ENCODE data around the gene ROR1. TPM values are rescaled to one million over a fixed set of nuclear protein-coding genes. Genes with fewer than 3 reads are reported as not detected.

The ROR1 gene
- polyA plus RNA-seq, 1 of the 3 experiments (the other 2 are of a cell fraction): 4.0 TPM

- H3K9me2 ChIP-seq: no peaks in the 10 kb centered on the region
- TF ChIP-seq MEF2A (IDR thresholded peaks at IDR 0.05; ENCODE audit: borderline replicate concordance, low read depth) (no peak), GABPA (IDR thresholded peaks at IDR 0.05; ENCODE audit: low read depth) (no peak)
- TF ChIP-seq, protein P1, sequence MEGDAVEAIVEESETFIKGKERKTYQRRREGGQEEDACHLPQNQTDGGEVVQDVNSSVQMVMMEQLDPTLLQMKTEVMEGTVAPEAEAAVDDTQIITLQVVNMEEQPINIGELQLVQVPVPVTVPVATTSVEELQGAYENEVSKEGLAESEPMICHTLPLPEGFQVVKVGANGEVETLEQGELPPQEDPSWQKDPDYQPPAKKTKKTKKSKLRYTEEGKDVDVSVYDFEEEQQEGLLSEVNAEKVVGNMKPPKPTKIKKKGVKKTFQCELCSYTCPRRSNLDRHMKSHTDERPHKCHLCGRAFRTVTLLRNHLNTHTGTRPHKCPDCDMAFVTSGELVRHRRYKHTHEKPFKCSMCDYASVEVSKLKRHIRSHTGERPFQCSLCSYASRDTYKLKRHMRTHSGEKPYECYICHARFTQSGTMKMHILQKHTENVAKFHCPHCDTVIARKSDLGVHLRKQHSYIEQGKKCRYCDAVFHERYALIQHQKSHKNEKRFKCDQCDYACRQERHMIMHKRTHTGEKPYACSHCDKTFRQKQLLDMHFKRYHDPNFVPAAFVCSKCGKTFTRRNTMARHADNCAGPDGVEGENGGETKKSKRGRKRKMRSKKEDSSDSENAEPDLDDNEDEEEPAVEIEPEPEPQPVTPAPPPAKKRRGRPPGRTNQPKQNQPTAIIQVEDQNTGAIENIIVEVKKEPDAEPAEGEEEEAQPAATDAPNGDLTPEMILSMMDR (IDR thresholded peaks at IDR 0.05): no peak
- no peaks in the 10 kb centered on the region for H3K27me3 ChIP-seq (ENCODE audit: insufficient read depth)
- POLR2A ChIA-PET: no interaction called here
- no peak for DNase-seq
- H3K27ac ChIP-seq (ENCODE audit: low read depth in 2 of 2, low read length in 1 of 2): no peak overlapping the region
- H3K9me3 ChIP-seq: peaks cover 7% of the 10 kb centered on the region; the same call in 1 of the 2 replicates
- no peaks in the 10 kb centered on the region for H3F3A ChIP-seq (replicated peaks; ENCODE audit: insufficient read depth)
- CTCF ChIA-PET: no interaction called here
- no peaks in the 10 kb centered on the region for H3K79me2 ChIP-seq (ENCODE audit: insufficient read depth)
- no peaks in the 10 kb centered on the region for H4K20me1 ChIP-seq (ENCODE audit: insufficient read depth)
- H3K4me2 ChIP-seq: no peak overlapping the region
- H3K36me3 ChIP-seq (replicated peaks in 1 of 2; ENCODE audit: control insufficient read depth in 1 of 2, insufficient read depth in 2 of 2, low read length in 1 of 2): peaks cover 0 to 10% of the 10 kb centered on the region in 2 experiments
- no peak overlapping the region for H3K9ac ChIP-seq
- WGBS (ENCODE audit: low lambda C conversion rate): 72% methylated on average over 1 of the region's 1 CpG
- H3K4me1 ChIP-seq (ENCODE audit: control insufficient read depth in 1 of 2, insufficient read depth in 2 of 2, low read depth in 1 of 2, low read length in 1 of 2): peaks cover 0 to 9% of the 10 kb centered on the region in 2 experiments; a peak in 2 of 4 replicates
- no peak overlapping the region for H3K4me3 ChIP-seq (ENCODE audit: low read depth in 2 of 2, low read length in 1 of 2)
- no peak overlapping the region for H2AFZ ChIP-seq (ENCODE audit: low read depth)
These were observed 279.0 kb downstream of the ROR1 start for GRCh38 chr1:64052777-64053176.

DNA sequence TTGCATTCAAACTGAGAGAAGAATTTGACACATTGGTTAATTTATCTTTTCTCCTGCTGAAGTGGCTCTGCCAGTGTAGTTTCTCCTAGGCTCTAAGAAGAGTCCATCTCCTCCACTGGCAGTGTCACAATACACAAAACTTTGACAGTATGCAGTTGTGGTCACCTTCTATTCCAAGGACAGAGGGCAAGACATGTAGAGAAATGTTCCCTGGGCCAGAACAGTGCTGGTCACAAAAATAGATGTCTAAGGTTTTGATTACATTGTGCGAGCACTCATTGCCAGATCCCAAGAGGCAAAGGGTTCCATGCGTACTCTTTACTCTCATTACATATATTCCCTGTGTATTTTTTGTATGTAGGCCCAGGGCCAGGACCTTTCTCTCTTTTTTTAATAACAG lies 281.5 kb downstream of the ROR1 start:
- no peaks in the 10 kb centered on the region for H3K9me2 ChIP-seq
- H2AFZ ChIP-seq (ENCODE audit: low read depth): no peak overlapping the region
- H3K9ac ChIP-seq: no peak overlapping the region
- ChIA-PET POLR2A (no interaction called here), CTCF (no interaction called here)
- 92% methylated on average over 2 of the region's 2 CpGs for WGBS (ENCODE audit: low lambda C conversion rate)
- H3K4me2 ChIP-seq: no peak overlapping the region
- H3F3A ChIP-seq (replicated peaks; ENCODE audit: insufficient read depth): no peaks in the 10 kb centered on the region
- no peaks in the 10 kb centered on the region for H3K27me3 ChIP-seq (ENCODE audit: insufficient read depth)
- no peaks in the 10 kb centered on the region for H4K20me1 ChIP-seq (ENCODE audit: insufficient read depth)
- H3K27ac ChIP-seq (ENCODE audit: low read depth in 2 of 2, low read length in 1 of 2): no peak overlapping the region
- H3K79me2 ChIP-seq (ENCODE audit: insufficient read depth): no peaks in the 10 kb centered on the region
- H3K4me1 ChIP-seq (ENCODE audit: control insufficient read depth in 1 of 2, insufficient read depth in 2 of 2, low read depth in 1 of 2, low read length in 1 of 2): peaks cover 0 to 6% of the 10 kb centered on the region in 2 experiments; a peak in 2 of 4 replicates
- TF ChIP-seq, protein P2, sequence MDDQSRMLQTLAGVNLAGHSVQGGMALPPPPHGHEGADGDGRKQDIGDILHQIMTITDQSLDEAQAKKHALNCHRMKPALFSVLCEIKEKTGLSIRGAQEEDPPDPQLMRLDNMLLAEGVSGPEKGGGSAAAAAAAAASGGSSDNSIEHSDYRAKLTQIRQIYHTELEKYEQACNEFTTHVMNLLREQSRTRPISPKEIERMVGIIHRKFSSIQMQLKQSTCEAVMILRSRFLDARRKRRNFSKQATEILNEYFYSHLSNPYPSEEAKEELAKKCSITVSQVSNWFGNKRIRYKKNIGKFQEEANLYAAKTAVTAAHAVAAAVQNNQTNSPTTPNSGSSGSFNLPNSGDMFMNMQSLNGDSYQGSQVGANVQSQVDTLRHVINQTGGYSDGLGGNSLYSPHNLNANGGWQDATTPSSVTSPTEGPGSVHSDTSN (IDR thresholded peaks at IDR 0.05): no peak
- no peak for TF ChIP-seq TCF12 (IDR thresholded peaks at IDR 0.05)
- no peak for TF ChIP-seq SIN3A (IDR thresholded peaks at IDR 0.05; ENCODE audit: borderline replicate concordance, low read depth, low read length)
- no peak for TF ChIP-seq FOXJ3 (CRISPR knock-in tag; IDR thresholded peaks at IDR 0.05)
- H3K4me3 ChIP-seq (ENCODE audit: low read depth in 2 of 2, low read length in 1 of 2): no peak overlapping the region
- peaks cover 14% of the 10 kb centered on the region for H3K9me3 ChIP-seq
- peaks cover 6 to 11% of the 10 kb centered on the region in 2 experiments for H3K36me3 ChIP-seq (replicated peaks in 1 of 2; ENCODE audit: control insufficient read depth in 1 of 2, insufficient read depth in 2 of 2, low read length in 1 of 2)
- no peak for DNase-seq

GRCh38 chr1:64059556-64059955 lies 285.7 kb downstream of the ROR1 start:
- Histone ChIP-seq H3K36me3 (replicated peaks in 1 of 2; ENCODE audit: control insufficient read depth in 1 of 2, insufficient read depth in 2 of 2, low read length in 1 of 2) (peaks cover 5 to 6% of the 10 kb centered on the region in 2 experiments), H4K20me1 (ENCODE audit: insufficient read depth) (no peaks in the 10 kb centered on the region), H3K9me2 (no peaks in the 10 kb centered on the region), H3K27me3 (ENCODE audit: insufficient read depth) (no peaks in the 10 kb centered on the region), H3F3A (replicated peaks; ENCODE audit: insufficient read depth) (no peaks in the 10 kb centered on the region), H3K9me3 (peaks cover 14% of the 10 kb centered on the region), H3K27ac (ENCODE audit: low read depth in 2 of 2, low read length in 1 of 2) (no peak overlapping the region), H3K9ac (no peak overlapping the region), H3K4me1 (ENCODE audit: control insufficient read depth in 1 of 2, insufficient read depth in 2 of 2, low read depth in 1 of 2, low read length in 1 of 2) (peaks cover 0 to 2% of the 10 kb centered on the region in 2 experiments; a peak in 1 of 4 replicates), H3K4me2 (no peak overlapping the region), H3K4me3 (ENCODE audit: low read depth in 2 of 2, low read length in 1 of 2) (no peak overlapping the region), H2AFZ (ENCODE audit: low read depth) (no peak overlapping the region), H3K79me2 (ENCODE audit: insufficient read depth) (no peaks in the 10 kb centered on the region)
- POLR2A ChIA-PET: no interaction called here
- 94% methylated on average over 4 of the region's 4 CpGs for WGBS (ENCODE audit: low lambda C conversion rate)
- TF ChIP-seq SIN3A (IDR thresholded peaks at IDR 0.05; ENCODE audit: borderline replicate concordance, low read depth, low read length): no peak
- no peak for TF ChIP-seq FOXM1 (IDR thresholded peaks at IDR 0.05; ENCODE audit: low read depth)
- no peak for DNase-seq
- CTCF ChIA-PET: no interaction called here
